Hypothalamus (tissue), 51 donors: ENCODE results near the gene SAMD4A.
A peak's percentile ranks its signal among the peaks of the same experiment; 100 is the strongest.

ENCODE experiments used
- DNase-seq, 51 donors: peaks; one replicate each; lab custom pipeline; 2025; lab: John Stamatoyannopoulos, UW

SAMD4A gene

DNA sequence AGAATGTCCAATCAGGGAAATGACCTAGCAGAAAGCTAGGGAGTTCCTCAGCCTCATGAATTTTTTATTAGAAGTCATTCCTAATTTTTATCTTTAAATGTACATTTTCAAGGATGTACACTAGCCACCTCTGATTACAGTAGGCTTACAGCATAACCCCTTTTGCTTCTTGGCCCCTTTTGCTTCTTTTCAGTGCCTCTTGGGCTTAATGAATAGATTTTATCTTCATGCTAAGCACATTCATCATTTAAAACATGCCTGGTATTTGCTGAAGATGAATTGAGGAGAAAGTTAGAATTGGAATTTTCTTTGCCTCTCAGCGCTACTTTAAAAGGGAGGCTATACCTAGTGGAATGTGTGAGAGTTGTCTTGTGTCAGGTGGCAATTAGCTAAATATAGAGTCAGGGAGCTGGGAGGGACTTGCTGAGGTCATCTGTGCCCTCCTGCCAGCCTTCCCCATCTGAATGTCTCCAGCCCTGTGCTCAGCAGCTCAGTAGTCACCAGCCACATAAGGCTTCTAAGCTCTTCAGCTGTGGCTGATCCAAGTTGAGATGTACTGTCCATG lies 132.1 kb downstream of the SAMD4A start:
- peak in 4 of 51 donors; percentile 11 to 33 (median 22) for DNase-seq

DNA sequence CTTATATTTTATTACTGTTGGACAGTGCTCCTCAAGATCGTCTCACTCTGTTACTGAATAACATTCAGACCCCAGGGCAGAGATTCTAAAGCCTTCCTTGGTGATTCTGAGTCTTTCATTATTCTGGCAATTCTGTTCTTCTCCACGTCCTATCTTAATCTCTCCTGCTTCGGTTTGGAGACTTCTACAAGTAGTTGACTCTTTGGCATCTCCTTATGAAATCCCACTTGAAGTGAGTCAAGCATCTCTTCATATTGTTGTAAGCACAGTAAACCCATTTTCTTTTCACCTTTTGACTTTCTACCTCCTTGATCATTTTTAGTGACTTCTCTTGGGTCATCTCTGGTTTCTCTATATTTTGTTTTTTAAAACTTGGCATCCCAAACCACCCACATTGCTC lies 132.8 kb downstream of the SAMD4A start:
- DNase-seq: no peak

DNA sequence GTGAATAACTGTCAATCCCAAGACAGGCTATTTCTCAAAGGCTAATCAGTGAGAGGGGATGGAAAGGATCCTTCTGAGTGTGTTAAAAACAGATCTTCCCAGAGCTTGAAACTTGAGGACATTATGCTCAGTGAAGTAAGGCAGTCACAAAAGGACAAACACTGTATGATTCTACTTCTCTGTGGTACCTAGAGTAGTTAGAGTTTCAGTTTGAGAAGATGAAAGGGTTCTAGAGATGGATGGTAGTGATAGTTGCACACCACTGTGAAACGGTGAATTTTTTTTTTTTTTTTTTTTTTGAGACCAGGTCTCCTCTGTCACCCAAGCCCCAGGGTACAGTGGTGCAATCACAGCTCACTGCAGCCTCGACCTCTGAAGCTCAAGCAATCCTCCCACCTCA lies 133.8 kb downstream of the SAMD4A start:
- no peak for DNase-seq

DNA sequence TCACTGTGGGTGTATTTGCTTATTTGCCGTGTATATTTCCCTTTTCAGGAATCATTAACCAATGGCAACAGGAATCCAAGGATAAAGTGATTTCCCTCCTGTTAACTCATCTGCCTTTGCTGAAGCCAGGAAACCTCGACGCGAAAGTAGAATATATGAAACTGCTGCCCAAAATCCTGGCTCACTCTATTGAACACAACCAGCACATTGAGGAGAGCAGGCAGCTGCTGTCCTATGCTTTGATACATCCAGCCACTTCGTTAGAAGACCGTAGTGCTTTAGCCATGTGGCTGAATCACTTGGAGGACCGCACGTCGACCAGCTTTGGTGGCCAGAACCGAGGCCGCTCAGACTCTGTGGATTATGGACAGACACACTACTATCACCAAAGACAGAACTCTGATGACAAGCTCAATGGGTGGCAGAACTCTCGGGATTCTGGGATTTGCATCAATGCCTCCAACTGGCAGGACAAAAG lies 135.1 kb downstream of the SAMD4A start:
- no peak for DNase-seq

DNA sequence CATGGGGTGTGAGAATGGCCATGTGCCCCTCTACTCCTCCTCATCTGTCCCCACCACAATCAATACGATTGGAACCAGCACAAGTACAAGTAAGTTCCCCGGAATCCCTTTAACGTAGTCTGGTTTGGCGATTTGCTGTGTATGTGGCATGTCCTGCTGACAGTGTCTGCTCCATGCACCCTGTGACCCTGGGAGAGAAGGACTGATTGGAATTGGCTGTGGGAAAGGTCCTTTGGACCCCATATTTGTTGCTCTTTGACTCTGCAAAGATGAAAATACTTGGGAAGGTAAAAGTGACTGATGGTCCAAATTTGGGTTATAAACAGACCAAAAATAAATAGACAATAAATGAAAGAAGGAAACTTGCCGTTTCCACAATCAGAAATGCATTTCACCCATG lies 135.6 kb downstream of the SAMD4A start:
- no peak for DNase-seq

DNA sequence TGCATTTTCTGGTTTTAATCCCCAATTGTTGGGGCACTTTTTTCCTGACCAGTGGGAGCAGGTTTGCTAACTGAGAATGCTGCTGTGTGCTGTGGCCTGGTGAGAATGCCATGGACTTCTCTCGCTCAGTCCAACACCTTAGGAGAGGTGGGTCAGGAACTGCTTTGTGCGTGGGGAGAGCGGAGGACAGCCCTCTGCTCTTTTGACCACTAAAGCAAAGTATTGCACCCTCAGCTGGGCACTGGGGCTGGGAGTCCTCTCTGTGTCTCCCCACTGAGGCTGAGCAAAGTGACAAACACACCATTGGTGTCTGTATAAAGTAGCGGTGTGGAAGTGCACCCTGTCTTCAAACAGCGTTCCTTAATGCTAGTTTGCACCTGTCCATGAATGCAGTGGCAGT lies 136.2 kb downstream of the SAMD4A start:
- no peak for DNase-seq

DNA sequence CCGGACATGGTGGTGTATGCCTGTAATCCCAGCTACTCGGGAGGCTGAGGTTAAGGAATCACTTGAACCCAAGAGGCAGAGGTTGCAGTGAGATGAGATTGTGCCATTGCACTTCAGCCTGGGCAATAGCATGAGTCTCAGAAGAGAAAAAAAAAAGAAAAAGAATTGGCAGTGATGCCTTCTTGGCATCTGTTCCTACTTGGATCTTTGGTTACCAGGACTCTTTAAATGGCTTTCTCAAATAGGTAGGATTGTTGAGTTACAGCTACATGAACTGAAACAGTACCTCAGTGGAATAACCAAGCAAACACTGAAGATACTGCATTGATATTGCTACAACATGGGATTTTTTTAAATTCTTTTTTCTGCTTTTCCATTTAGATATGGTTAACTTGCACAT lies 136.8 kb downstream of the SAMD4A start:
- no peak for DNase-seq

DNA sequence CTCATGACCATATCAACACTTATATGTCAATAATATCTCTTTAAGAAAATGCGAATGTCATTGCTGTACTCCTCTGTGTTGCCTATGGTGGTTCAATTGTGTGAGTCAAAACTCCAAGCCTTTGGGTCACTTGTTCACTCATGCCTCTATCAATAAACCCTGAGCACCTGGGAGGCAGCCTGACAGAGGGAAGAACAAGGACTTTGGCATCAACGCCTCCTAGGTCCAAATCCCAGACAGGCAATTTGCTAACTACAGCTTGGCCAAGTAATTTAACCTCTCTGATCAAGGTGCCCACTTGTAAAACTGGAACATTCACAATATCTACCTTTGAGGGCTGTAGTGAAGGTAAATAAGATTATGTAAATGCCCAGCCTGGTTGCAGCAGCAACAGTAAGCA lies 137.8 kb downstream of the SAMD4A start:
- no peak for DNase-seq

DNA sequence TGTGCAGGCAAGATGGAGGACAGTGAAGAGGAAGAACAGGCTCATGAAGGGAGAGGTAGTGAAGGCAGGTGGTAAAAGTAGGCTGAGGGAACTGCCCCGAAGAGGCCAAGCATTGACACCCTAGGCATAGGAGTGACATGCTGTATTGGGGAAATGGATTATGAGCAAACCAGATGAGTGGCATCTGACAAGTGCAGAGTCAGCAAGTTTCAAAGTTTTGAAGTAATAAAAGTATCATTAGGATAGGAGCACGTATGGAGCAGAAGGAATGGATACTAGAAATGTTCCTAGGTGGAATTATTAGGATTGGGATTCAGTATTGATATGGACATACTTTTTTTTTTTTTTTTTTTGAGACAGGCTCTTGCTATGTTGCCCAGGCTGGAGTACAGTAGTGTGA lies 139.8 kb downstream of the SAMD4A start:
- no peak for DNase-seq

DNA sequence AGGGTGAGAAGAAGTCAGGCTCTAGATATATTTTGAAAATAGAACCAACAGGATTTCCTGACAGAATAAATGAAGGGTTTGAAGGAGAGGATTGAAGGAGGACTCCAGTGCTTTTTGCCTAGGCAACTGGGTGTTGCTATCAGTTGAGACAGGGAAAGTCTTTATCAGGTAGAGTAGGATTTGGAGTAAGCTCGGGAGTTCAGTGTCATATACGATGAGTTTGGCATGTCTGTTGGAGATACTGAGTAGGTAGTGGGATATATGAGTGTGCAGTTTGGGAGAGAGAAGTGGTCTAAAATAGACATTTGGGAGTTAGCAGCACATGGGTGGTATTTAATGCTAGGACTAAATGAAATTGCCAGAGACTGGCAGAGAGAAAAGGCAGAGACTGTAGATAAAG lies 141.2 kb downstream of the SAMD4A start:
- DNase-seq: no peak

DNA sequence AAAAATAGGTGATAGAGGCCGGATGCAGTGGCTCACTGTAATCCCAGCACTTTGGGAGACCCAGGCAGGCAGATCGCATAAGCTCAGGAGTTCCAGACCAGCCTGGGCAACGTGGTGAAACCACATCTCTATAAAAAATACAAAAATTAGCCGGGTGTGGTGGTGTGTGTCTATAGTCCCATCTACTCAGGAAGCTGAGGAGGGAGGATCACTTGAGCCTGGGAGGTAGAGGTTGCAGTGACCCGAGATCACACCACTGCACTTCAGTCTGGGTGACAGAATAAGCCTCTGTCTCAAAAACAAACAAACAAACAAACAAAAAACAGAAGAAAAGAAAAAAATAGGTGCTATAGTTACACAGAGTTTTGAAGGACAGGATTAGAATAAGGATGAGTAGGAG lies 142.1 kb downstream of the SAMD4A start:
- no peak for DNase-seq

DNA sequence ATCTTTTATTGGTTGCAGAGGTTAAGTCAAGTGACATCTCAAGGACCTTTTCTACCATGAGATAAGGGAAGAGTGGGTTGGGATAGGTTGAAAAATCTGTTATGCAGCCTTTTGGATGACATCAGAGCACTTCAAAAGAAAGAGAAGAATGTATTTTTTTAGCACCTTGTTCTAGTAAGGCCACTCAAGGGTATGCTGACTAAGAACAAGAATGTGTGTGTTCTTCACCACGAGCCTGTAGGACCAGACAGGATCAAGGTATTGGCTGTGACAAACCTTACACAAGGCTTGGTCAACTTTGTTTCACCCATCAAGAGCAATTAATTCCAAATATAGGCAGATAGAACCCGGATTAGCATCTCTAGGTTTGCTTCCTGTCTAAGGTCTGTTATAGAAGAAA lies 142.5 kb downstream of the SAMD4A start:
- no peak for DNase-seq

DNA sequence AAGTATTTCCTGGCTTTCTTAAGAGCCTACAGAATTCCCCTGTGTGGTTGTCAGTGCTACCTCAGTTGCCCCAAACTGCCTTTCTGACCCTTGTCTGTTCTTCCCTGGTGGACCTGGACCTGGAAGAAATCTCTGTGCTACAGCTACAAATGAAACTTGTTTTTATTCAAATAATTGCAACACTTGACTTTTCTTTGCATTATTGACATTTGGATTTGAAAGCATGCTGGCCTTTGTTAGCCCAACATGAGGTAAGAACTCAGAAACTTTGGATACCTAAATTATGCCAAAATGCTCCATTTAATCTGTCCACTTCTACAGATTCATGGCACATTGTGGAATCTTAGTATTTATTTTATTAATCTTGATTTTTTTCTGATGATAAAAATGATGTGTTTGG lies 142.9 kb downstream of the SAMD4A start:
- DNase-seq: no peak

DNA sequence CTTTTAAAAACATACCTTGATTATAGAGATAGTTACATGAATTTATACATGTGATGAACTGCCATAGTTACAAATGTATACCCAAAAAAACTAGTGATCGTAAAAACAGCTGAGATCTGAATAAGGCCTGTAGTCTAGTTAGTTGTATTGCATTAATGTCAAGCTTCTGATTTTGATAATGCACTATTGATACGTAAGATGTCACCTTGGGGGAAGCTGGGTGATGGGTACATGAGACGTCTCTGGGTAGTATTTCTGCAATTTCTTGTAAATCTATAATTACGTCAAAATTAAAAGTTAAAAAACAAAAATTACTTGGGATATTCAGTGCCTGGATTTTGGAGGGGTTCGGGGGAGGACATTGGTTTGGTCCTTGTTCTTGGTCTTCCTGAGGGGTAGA lies 144.4 kb downstream of the SAMD4A start:
- no peak for DNase-seq

DNA sequence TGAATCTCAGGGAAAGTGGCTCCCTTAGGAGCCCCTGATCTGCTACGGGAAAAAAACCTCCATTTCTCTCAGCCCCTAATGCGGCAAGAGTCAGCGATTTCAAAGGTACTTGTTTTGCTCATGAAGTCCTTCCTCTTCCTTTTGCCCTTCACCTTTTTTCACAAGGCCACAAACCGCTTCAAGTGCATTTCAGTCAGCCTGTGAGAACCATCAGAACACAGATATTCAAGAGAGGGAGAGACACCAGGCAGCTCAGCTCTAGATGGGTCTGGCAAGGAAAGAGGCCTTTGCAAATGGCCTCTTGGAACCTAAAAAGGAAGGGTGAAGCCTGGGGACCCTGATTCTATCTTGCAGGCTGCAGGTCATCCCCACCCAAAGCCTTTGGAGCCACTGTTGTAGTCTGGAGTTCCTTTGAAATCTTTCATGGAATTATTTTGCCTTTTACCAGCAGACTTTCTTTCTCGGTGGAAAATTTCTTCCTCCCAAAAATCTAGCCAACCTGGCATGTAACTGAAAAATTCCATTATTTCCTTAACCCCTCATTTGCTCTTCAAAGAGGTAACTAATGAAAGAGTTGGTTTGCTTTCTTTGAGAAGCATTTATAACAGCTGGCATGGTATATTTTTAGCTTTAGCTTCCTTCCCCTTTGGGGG lies 145.0 kb downstream of the SAMD4A start:
- no peak for DNase-seq

DNA sequence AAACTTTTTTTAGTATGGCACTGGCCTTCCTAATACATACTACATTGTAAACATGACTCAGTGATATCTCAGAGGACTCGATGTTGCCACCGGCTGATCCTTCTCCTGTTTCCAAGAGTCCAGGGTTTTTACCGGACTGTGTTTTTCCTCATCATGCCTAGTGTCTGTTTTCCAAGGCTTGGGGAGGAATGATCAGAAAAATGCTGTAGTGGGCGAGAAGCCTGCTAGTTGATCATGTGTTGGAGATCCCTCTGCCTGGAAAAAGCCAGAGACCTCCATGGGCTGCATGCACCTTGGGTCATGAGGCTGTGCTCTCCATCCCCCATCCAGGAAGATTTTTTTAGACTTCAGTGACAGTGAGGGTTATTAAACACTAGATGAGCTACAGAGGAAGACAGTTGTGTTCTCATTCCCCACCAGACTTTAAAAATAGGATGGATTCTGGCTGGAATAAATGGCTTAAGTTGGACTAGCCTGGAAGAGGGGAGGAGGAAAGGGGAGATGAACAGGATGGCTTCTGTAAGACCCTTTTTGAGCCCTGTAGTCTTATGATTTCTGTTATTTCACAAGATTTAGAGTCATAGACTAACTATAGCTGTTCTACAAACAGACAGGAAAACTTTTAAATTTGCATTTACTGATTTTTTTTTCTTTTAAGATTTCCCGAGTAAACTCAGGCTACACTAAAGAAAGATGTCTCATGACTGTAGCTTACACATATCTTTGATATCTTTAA lies 145.7 kb downstream of the SAMD4A start:
- DNase-seq: peak in 1 of 51 donors; percentile 24

DNA sequence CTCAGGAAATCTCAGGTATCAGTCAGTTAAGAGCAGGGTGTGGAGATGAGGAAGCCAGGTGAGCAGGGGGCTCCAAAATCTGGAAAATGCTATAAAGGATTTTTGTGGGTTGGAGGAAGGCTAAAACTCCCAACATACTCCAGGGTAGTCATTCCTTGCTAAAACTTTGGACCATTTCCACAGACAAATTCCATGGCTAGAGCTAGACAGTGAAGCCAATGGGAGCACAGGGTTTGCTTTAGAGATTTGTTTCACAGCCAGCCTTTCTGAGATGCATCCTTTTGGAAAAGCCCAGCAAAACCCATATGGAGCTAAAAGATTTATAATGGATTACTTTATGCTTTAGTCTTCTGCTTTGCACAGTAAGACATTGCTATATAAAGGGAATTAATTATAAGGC lies 146.5 kb downstream of the SAMD4A start:
- DNase-seq: no peak

DNA sequence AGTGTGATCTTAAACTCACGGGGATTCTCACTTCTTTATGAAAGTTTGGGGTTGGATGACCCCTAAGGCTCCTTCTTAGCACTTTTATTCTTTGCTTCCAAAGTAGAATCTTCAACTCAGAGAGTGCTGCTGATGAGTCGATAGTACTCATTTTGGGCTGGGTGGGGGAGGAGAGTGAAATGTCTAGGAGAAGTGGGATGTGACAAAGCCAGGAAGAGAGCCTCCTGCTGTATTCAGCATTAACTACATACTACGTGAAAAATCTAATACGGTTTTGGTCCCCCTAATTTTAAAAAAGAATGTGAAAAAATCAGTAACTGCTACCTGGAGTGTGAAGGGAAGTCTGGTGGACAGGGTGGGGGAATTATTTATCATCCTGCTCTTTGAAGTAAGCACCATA lies 148.3 kb downstream of the SAMD4A start:
- no peak for DNase-seq

DNA sequence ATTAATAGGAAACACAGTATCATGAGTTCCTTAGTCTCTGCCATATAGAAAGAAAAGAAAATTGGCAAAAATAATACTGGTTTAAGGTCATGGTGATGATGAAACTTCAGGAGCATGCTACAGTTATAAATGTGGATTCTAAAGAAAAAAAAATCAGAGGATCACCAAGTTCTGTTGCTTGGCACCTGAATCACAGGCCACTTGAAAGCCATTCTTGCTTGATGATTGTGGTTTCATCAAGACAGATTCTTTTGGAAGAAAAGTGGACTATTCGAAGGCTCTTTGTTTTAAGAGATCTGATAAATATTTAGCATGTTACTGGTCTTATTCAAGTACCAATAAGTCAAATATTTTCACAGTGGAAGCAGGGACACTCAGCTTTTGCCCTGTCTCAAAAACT lies 148.9 kb downstream of the SAMD4A start:
- no peak for DNase-seq

DNA sequence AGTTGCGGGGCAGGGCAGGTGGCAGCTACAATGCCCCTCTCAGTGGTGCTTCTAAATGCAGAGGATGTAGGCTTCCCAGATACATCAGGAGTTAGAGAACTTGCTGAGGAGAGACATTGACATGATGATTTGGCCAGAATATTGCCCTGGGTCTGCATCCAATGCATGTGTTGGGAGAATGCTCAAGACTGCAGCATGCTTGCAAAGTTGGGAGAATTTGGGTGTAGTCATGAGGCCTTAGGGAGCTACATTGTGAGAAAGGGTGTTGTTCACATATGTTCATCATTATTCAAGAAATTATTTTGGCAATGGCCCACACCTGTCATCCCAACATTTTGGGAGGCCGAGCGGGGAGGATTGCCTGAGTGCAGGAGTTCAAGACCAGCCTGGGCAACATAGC lies 149.9 kb downstream of the SAMD4A start:
- DNase-seq: no peak

DNA sequence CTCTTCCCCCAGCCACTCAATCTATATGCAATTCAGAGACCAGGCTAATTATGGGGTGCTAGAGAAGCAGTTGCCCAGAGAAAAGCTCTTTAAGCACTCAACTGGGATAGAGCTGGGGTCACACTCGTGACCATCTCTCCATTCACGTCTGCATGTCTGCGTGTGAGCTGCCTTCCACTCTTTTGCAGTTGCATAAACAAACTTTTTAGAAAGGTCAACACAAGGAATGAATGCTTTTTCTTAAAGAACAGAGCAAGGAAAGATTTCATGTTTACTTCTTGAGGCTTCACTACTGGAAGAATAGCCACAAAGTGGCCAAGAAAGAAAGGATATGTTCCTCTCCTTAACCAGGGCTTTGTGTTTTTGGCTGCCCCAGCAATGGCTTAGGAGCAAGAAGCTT lies 151.1 kb downstream of the SAMD4A start:
- no peak for DNase-seq

DNA sequence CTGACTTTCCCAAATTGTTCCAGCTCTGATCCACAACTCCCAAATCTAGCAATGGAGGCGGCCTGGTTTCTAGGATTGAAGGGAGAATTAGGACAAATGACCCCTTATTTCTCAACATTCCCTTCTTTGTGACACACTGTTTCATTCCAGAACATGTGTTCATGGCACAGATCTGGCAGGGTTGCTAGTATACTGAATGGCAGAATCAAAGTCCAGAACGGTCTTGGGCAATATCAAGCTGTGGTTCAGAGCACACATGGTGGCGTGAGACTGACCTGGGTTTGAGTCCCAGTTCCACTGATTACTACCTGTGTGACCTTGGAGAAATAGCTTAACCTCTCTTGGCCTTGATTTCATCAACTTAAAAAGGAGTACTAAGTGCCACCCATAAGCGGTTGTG lies 152.5 kb downstream of the SAMD4A start:
- DNase-seq: no peak
